HepG2 (cell line): Measurements from ENCODE around the gene KBTBD13. TPM values are rescaled to one million over a fixed set of nuclear protein-coding genes. Genes with fewer than 3 reads are reported as not detected.
A peak's percentile ranks its signal among the peaks of the same experiment; 100 is the strongest.

Experiments used
- BRCA1 ChIP-seq: sonication (generic); formaldehyde crosslinking; IDR thresholded peaks from 2 replicates; pipeline ENCODE4 v1.4.0; 2020; ENCODE audit warnings: missing genetic modification reagents
- CEBPB ChIP-seq: IDR thresholded peaks from 2 replicates; pipeline ENCODE4 v1.6.1; 2011; ENCODE audit warnings: low read depth, low read length, improper control_type of control experiment, borderline replicate concordance
- CEBPG ChIP-seq: IDR thresholded peaks from 2 replicates; pipeline ENCODE4 v1.6.1; 2016
- CHD4 ChIP-seq: fragments of 200-600 bp; sonication (generic); IDR thresholded peaks from 2 replicates; pipeline ENCODE4 v1.7.0; 2017; ENCODE audit warnings: mild to moderate bottlenecking, low read length, borderline replicate concordance
- ETV6 ChIP-seq: sonication (generic); formaldehyde crosslinking; conservative IDR thresholded peaks from 2 replicates; pipeline ENCODE4 v1.4.0; 2020; ENCODE audit warnings: missing genetic modification reagents
- HMGA1 ChIP-seq: sonication (generic); formaldehyde crosslinking; conservative IDR thresholded peaks from 2 replicates; pipeline ENCODE4 v1.4.0; 2020; ENCODE audit warnings: missing genetic modification reagents
- MYPOP ChIP-seq: sonication (generic); formaldehyde crosslinking; IDR thresholded peaks from 2 replicates; pipeline ENCODE4 v1.8.1; 2023; ENCODE audit warnings: mild to moderate bottlenecking, moderate library complexity, missing genetic modification reagents
- POGK ChIP-seq: sonication (generic); formaldehyde crosslinking; conservative IDR thresholded peaks from 2 replicates; pipeline ENCODE4 v1.8.0; 2022; ENCODE audit warnings: mild to moderate bottlenecking, moderate library complexity, missing genetic modification reagents
- PRDM10 ChIP-seq: sonication (generic); formaldehyde crosslinking; IDR thresholded peaks from 2 replicates; pipeline ENCODE4 v1.4.0; 2020; ENCODE audit warnings: low read depth, missing genetic modification reagents
- RARA ChIP-seq: IDR thresholded peaks from 2 replicates; pipeline ENCODE4 v1.6.1; 2016; ENCODE audit warnings: missing genetic modification reagents, missing compliant biosample characterization
- SOX13 ChIP-seq, 3 experiments: fragments of 450-650 bp in 1 of 3; sonication (generic) in 1 of 3; formaldehyde crosslinking in 1 of 3; IDR thresholded peaks in 2 of 3; conservative IDR thresholded peaks in 1 of 3; 2 replicates each; pipeline versions ENCODE4 v1.5.0 to v1.6.1; 2016 to 2020; ENCODE audit warnings: antibody characterized with exemption in 1 of 3, mild to moderate bottlenecking in 1 of 3, missing compliant biosample characterization in 1 of 3, missing genetic modification reagents in 1 of 3, moderate library complexity in 1 of 3
- SOX6 ChIP-seq, 2 experiments: fragments of 450-650 bp in 1 of 2; sonication (generic) in 1 of 2; formaldehyde crosslinking in 1 of 2; IDR thresholded peaks; 2 replicates each; pipeline versions ENCODE4 v1.4.0 to v1.6.1; 2017 to 2020; ENCODE audit warnings: antibody characterized with exemption in 1 of 2, mild to moderate bottlenecking in 1 of 2, missing genetic modification reagents in 1 of 2
- SP1 ChIP-seq, 2 experiments: fragments of 450-650 bp in 1 of 2; sonication (generic) in 1 of 2; formaldehyde crosslinking in 1 of 2; IDR thresholded peaks; 2 replicates each; pipeline versions ENCODE4 v1.4.0 to v1.6.1; 2016 to 2020; ENCODE audit warnings: missing genetic modification reagents in 1 of 2
- ZNF143 ChIP-seq: sonication (generic); formaldehyde crosslinking; IDR thresholded peaks from 2 replicates; pipeline ENCODE4 v1.4.0; 2020; ENCODE audit warnings: missing genetic modification reagents
- ZNF354B ChIP-seq: sonication (generic); formaldehyde crosslinking; IDR thresholded peaks from 2 replicates; pipeline ENCODE4 v1.8.0; 2022; ENCODE audit warnings: mild to moderate bottlenecking, missing genetic modification reagents
- ZNF496 ChIP-seq: sonication (generic); formaldehyde crosslinking; IDR thresholded peaks from 2 replicates; pipeline ENCODE4 v1.8.1; 2023; ENCODE audit warnings: mild to moderate bottlenecking, moderate library complexity, missing genetic modification reagents; ENCODE audit not compliant: insufficient replicate concordance
- polyA plus RNA-seq, 8 experiments: library from polyadenylated mRNA; depleted of rRNA in 3 of 8; stranded (reverse) in 7 of 8; unstranded in 1 of 8; fragments of >200 nt; fragmentation: Illumina TruSeq in 4 of 8; extraction: Trizol in 4 of 8; gene quantifications; 2 replicates each; pipeline versions ENCODE4 v1.2.1 to v1.2.3, GENCODE V29; 2011 to 2016; ENCODE audit warnings: low read depth in 4 of 8, missing spikeins in 1 of 8, mixed read lengths in 1 of 8; ENCODE audit not compliant: insufficient read depth in 1 of 8
- total RNA-seq, 5 experiments: library from RNA; depleted of rRNA; stranded (reverse); fragments of >200 nt; fragmentation: Illumina TruSeq; extraction: Trizol; gene quantifications; 2 replicates each; pipeline ENCODE4 v1.2.3, GENCODE V29; 2016; ENCODE audit warnings: low read depth in 1 of 5
- TF ChIP-seq, protein P1 (sequence below): sonication (generic); formaldehyde crosslinking; conservative IDR thresholded peaks from 2 replicates; pipeline ENCODE4 v1.8.0; 2022; ENCODE audit warnings: missing genetic modification reagents
- TF ChIP-seq, protein P2 (sequence below): sonication (generic); formaldehyde crosslinking; IDR thresholded peaks from 2 replicates; pipeline ENCODE4 v1.5.1; 2020; ENCODE audit warnings: missing genetic modification reagents, mild to moderate bottlenecking, borderline replicate concordance

The KBTBD13 gene
- total and polyA plus RNA-seq, 2 of the 13 experiments (the other 11 are each of a cell fraction or from before 2014, with no cell fraction given) = not detected

DNA sequence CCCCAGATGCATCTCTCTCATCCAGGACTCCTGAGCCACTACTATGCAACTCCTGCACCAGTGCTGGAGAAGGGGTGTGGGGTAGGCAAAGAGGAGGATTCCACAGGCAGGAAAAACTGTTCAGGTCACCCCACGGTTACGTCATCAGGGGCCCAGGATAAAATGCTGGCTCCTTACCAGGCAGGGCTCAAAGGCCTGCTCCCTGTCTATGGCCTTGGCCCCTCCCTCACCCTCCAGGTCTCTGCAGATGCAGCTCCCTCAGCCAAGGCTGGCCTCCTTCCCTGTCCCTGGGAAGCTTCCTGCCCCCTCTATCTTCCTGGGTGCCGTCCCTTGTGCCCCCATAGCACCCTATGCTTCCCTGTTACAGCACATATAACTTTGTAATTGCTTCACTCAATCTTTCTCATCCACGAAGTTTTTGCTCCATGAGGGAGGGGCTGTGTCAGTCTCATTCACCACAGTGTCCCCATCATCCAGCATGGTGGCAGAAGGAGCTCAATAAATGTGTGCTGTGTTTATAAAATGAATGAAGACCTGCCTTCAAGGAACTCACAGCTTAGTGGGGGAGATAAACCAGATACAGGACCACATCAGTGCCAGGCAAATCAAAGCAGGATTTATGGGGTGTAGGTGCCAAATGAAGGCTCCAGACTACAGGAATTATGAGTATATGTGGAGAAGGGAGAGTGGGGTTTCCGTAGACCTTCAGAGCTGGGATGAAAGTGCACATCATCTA lies 18.6 kb downstream of the KBTBD13 start (continued):
- TF ChIP-seq ZNF496 (CRISPR knock-in tag) = no peak
- TF ChIP-seq, protein P1, sequence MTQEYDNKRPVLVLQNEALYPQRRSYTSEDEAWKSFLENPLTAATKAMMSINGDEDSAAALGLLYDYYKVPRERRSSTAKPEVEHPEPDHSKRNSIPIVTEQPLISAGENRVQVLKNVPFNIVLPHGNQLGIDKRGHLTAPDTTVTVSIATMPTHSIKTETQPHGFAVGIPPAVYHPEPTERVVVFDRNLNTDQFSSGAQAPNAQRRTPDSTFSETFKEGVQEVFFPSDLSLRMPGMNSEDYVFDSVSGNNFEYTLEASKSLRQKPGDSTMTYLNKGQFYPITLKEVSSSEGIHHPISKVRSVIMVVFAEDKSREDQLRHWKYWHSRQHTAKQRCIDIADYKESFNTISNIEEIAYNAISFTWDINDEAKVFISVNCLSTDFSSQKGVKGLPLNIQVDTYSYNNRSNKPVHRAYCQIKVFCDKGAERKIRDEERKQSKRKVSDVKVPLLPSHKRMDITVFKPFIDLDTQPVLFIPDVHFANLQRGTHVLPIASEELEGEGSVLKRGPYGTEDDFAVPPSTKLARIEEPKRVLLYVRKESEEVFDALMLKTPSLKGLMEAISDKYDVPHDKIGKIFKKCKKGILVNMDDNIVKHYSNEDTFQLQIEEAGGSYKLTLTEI (CRISPR knock-in tag) = no peak
- peak; percentile 45; the same call in 1 of the 2 replicates for TF ChIP-seq CEBPB
- TF ChIP-seq, protein P2, sequence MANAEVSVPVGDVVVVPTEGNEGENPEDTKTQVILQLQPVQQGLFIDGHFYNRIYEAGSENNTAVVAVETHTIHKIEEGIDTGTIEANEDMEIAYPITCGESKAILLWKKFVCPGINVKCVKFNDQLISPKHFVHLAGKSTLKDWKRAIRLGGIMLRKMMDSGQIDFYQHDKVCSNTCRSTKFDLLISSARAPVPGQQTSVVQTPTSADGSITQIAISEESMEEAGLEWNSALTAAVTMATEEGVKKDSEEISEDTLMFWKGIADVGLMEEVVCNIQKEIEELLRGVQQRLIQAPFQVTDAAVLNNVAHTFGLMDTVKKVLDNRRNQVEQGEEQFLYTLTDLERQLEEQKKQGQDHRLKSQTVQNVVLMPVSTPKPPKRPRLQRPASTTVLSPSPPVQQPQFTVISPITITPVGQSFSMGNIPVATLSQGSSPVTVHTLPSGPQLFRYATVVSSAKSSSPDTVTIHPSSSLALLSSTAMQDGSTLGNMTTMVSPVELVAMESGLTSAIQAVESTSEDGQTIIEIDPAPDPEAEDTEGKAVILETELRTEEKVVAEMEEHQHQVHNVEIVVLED (CRISPR knock-in tag) = no peak
- peak; percentile 69 for TF ChIP-seq RARA
- TF ChIP-seq HMGA1 (CRISPR knock-in tag) = no peak
- no peak for TF ChIP-seq PRDM10 (CRISPR knock-in tag)
- no peak for TF ChIP-seq BRCA1
- no peak for TF ChIP-seq ETV6
- no peak for TF ChIP-seq SOX13 (IDR thresholded peaks at IDR 0.05)
- no peak for TF ChIP-seq SOX13 (CRISPR knock-in tag; conservative IDR thresholded peaks at IDR 0.05 in 1 of 2, IDR thresholded peaks at IDR 0.05 in 1 of 2)
- TF ChIP-seq ZNF354B (CRISPR knock-in tag) = no peak
- TF ChIP-seq CEBPG (CRISPR knock-in tag) = 0 out of 2 replicates have a peak, but pooled peaks have one; percentile 34
- TF ChIP-seq SP1 (IDR thresholded peaks at IDR 0.05) = no peak
- TF ChIP-seq SP1 (CRISPR knock-in tag; IDR thresholded peaks at IDR 0.05) = no peak
- no peak for TF ChIP-seq POGK (CRISPR knock-in tag)
- no peak for TF ChIP-seq CHD4
- TF ChIP-seq ZNF143 (CRISPR knock-in tag) = no peak
- no peak for TF ChIP-seq SOX6 (IDR thresholded peaks at IDR 0.05)
- TF ChIP-seq SOX6 (CRISPR knock-in tag; IDR thresholded peaks at IDR 0.05) = no peak
- TF ChIP-seq MYPOP = no peak
